SK-N-SH (cell line): Measurements from ENCODE around the gene PBX2. TPM values are rescaled to one million over a fixed set of nuclear protein-coding genes. Genes with fewer than 3 reads are reported as not detected.

Source experiments
- CTCF ChIA-PET: fragments of 300-600, 350-600 bp; formaldehyde crosslinking; extraction: SDS; loops from one replicate; lab custom pipeline; 2021; lab: Yijun Ruan, JAX
- POLR2A ChIA-PET: fragments of 350-600 bp; sonication (Branson Sonifier 250); formaldehyde crosslinking; extraction: SDS; loops from one replicate; lab custom pipeline; 2020; ENCODE audit warnings: antibody characterized with exemption, inconsistent platforms; lab: Yijun Ruan, JAX
- DNase-seq: peaks from one replicate; pipeline ENCODE4 v3.0.0; 2012
- H2AFZ ChIP-seq: fragments of 200-600 bp; sonication (generic); 2 replicates; pipeline ENCODE4 v1.8.1; 2016; ENCODE audit warnings: antibody characterized with exemption, mild to moderate bottlenecking, low read depth
- H3F3A ChIP-seq: fragments of 200-600 bp; sonication (generic); replicated peaks from 2 replicates; pipeline ENCODE3; 2016; ENCODE audit warnings: antibody characterized with exemption, mild to moderate bottlenecking; ENCODE audit not compliant: insufficient read depth
- H3K27ac ChIP-seq, 2 experiments: fragments of 200-500 bp in 1 of 2; fragments of 200-600 bp in 1 of 2; sonication (Bioruptor generic) in 1 of 2; sonication (generic), shearing (Covaris generic) in 1 of 2; 2 replicates each; pipeline versions ENCODE4 v1.5.1 to v1.6.1; 2014 to 2016; ENCODE audit warnings: low read depth in 2 of 2, inconsistent platforms in 1 of 2, low read length in 1 of 2, mild to moderate bottlenecking in 1 of 2, mixed read lengths in 1 of 2
- H3K27me3 ChIP-seq: fragments of 200-600 bp; sonication (generic), shearing (Covaris generic); 2 replicates; pipeline ENCODE4 v1.6.1; 2016; ENCODE audit warnings: mixed run types; ENCODE audit not compliant: insufficient read depth
- H3K36me3 ChIP-seq, 2 experiments: fragments of 200-500 bp in 1 of 2; fragments of 200-600 bp in 1 of 2; sonication (Bioruptor generic) in 1 of 2; sonication (generic) in 1 of 2; replicated peaks in 1 of 2; 2 replicates each; pipeline versions ENCODE3 to v1.5.1; 2014 to 2016; ENCODE audit warnings: low read length in 1 of 2, mild to moderate bottlenecking in 1 of 2; ENCODE audit not compliant: insufficient read depth in 2 of 2, control insufficient read depth in 1 of 2
- H3K4me1 ChIP-seq, 2 experiments: fragments of 200-500 bp in 1 of 2; fragments of 200-600 bp in 1 of 2; sonication (Bioruptor generic) in 1 of 2; sonication (generic), shearing (Covaris generic) in 1 of 2; 2 replicates each; pipeline versions ENCODE4 v1.5.1 to v1.6.1; 2014 to 2016; ENCODE audit warnings: low read depth in 1 of 2, low read length in 1 of 2, mixed run types in 1 of 2; ENCODE audit not compliant: insufficient read depth in 2 of 2, control insufficient read depth in 1 of 2
- H3K4me2 ChIP-seq: fragments of 200-600 bp; sonication (generic), shearing (Covaris generic); 2 replicates; pipeline ENCODE4 v1.6.1; 2017; ENCODE audit warnings: mixed run types
- H3K4me3 ChIP-seq, 2 experiments: fragments of 200-500 bp in 1 of 2; fragments of 200-600 bp in 1 of 2; sonication (Bioruptor generic) in 1 of 2; sonication (generic), shearing (Covaris generic) in 1 of 2; 2 replicates each; pipeline versions ENCODE4 v1.5.1 to v1.8.1; 2014 to 2016; ENCODE audit warnings: low read depth in 2 of 2, inconsistent platforms in 1 of 2, low read length in 1 of 2, mild to moderate bottlenecking in 1 of 2, mixed read lengths in 1 of 2, moderate library complexity in 1 of 2
- H3K79me2 ChIP-seq: fragments of 200-600 bp; sonication (generic); 2 replicates; pipeline ENCODE4 v1.8.1; 2017; ENCODE audit warnings: mild to moderate bottlenecking; ENCODE audit not compliant: insufficient read depth
- H3K9ac ChIP-seq: fragments of 200-600 bp; sonication (generic); 2 replicates; pipeline ENCODE4 v1.6.1; 2017; ENCODE audit warnings: mixed run types
- H3K9me2 ChIP-seq: fragments of 200-600 bp; sonication (generic); 2 replicates; pipeline ENCODE4 v1.6.1; 2017; ENCODE audit warnings: mixed run types
- H3K9me3 ChIP-seq: fragments of 200-600 bp; sonication (generic); 2 replicates; pipeline ENCODE4 v1.6.1; 2017; ENCODE audit warnings: mixed run types, mild to moderate bottlenecking, moderate library complexity
- H4K20me1 ChIP-seq: fragments of 200-600 bp; sonication (generic); 2 replicates; pipeline ENCODE4 v1.6.1; 2017; ENCODE audit warnings: mild to moderate bottlenecking, mixed run types; ENCODE audit not compliant: insufficient read depth
- ELF1 ChIP-seq: IDR thresholded peaks from 2 replicates; pipeline ENCODE4 v1.4.0; 2012
- FOSL2 ChIP-seq: IDR thresholded peaks from 2 replicates; pipeline ENCODE4 v1.4.0; 2012; ENCODE audit warnings: low read depth, mild to moderate bottlenecking, moderate library complexity, borderline replicate concordance
- GABPA ChIP-seq: IDR thresholded peaks from 2 replicates; pipeline ENCODE4 v1.4.0; 2012; ENCODE audit warnings: low read depth, mild to moderate bottlenecking
- IRF3 ChIP-seq: fragments of 150-350 bp; IDR thresholded peaks from 2 replicates; pipeline ENCODE4 v1.6.1; 2016; ENCODE audit warnings: mild to moderate bottlenecking, low read depth, low read length
- POLR2AphosphoS5 ChIP-seq: IDR thresholded peaks from 2 replicates; pipeline ENCODE4 v1.6.1; 2012; ENCODE audit warnings: low read depth, low read length
- RFX5 ChIP-seq: IDR thresholded peaks from 2 replicates; pipeline ENCODE4 v1.6.1; 2012; ENCODE audit warnings: mild to moderate bottlenecking, improper control_type of control experiment, low read length
- TAF1 ChIP-seq: IDR thresholded peaks from 2 replicates; pipeline ENCODE4 v1.6.1; 2012; ENCODE audit warnings: low read depth, mild to moderate bottlenecking, low read length, moderate library complexity, borderline replicate concordance
- TCF12 ChIP-seq: IDR thresholded peaks from 2 replicates; pipeline ENCODE4 v1.4.0; 2012
- USF1 ChIP-seq: IDR thresholded peaks from 2 replicates; pipeline ENCODE4 v1.4.0; 2012; ENCODE audit warnings: low read depth, borderline replicate concordance
- whole genome bisulfite sequencing: methylation state at CpG from one replicate; pipeline ENCODE4 v1.1.6; 2017; ENCODE audit warnings: low lambda C conversion rate; 5-methylcytosine and 5-hydroxymethylcytosine counted together
- polyA plus RNA-seq, 3 experiments: library from polyadenylated mRNA; depleted of rRNA; stranded (reverse); fragments of >200 nt; gene quantifications; 2 replicates each; pipeline ENCODE4 v1.2.3, GENCODE V29; 2012
- TF ChIP-seq, protein P1 (sequence below): IDR thresholded peaks from 2 replicates; pipeline ENCODE4 v1.4.0; 2012; ENCODE audit warnings: low read depth, borderline replicate concordance
- TF ChIP-seq, protein P2 (sequence below): IDR thresholded peaks from 2 replicates; pipeline ENCODE4 v1.6.1; 2012; ENCODE audit warnings: mild to moderate bottlenecking, low read depth, low read length, moderate library complexity
- TF ChIP-seq, protein P3 (sequence below): IDR thresholded peaks from 2 replicates; pipeline ENCODE4; 2012
- TF ChIP-seq, protein P4 (sequence below): IDR thresholded peaks from 2 replicates; pipeline ENCODE4 v1.4.0; 2012; ENCODE audit warnings: low read depth

Gene PBX2
- polyA plus RNA-seq, 1 of the 3 experiments (the other 2 are of a cell fraction): 74.5 TPM

DNA sequence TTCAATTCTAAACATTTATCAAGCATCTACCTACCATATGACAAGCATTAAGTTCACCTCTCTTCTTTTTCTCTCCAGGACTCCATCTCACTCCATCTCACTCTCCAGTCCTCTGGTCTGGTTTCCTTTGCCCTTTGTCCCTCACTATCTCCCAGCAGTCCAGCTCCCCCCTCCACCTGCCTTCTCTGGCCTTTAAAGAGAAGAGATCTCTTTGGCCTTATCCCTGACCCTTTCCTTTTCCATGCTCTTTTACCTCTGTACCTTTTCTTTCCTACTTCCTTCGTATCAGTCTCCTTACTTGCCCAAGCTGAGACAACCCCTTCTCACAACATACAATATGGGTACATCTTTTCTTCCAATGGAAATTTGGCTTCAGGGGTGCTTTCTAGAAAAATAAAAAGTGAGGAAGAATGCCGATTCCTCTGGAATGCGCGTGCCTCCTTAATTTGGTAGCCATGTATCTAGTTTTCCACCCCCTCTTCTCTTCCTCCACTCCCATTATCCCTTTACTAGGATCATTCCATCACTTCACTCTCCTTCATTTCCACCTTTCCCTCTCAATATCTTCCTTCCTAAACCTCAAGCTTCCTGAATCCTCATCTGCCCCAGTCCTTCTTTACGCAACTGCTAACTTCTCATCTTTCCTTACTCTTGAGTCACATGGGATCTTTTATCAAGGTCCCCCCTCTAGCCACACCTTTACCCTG is 13.4 kb downstream of the PBX2 start:
- Histone ChIP-seq H2AFZ (peak overlapping the region; percentile 88), H3K4me1 (peaks cover 12 to 40% of the 10 kb centered on the region in 2 experiments; a peak in 3 of 4 replicates), H3K9me3 (no peaks in the 10 kb centered on the region), H3F3A (peaks cover 13% of the 10 kb centered on the region), H3K9me2 (no peaks in the 10 kb centered on the region), H3K27me3 (no peaks in the 10 kb centered on the region)
- POLR2A ChIA-PET: interaction anchor here (0.7 to 4.1 kb wide), 8 partner anchors 13 to 795 kb away, joined by 3 to 22 read pairs (median 6); partner anchors contain the start of genes ATF6B, FKBPL, GPANK1 and PBX2
- peak; percentile 10; the same call in 1 of the 2 replicates for TF ChIP-seq USF1
- TF ChIP-seq, protein P1, sequence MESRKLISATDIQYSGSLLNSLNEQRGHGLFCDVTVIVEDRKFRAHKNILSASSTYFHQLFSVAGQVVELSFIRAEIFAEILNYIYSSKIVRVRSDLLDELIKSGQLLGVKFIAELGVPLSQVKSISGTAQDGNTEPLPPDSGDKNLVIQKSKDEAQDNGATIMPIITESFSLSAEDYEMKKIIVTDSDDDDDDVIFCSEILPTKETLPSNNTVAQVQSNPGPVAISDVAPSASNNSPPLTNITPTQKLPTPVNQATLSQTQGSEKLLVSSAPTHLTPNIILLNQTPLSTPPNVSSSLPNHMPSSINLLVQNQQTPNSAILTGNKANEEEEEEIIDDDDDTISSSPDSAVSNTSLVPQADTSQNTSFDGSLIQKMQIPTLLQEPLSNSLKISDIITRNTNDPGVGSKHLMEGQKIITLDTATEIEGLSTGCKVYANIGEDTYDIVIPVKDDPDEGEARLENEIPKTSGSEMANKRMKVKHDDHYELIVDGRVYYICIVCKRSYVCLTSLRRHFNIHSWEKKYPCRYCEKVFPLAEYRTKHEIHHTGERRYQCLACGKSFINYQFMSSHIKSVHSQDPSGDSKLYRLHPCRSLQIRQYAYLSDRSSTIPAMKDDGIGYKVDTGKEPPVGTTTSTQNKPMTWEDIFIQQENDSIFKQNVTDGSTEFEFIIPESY: no peak
- TF ChIP-seq, all 33 proteins: peak for 1
- DNase-seq: no peak
- H3K27ac ChIP-seq: peak overlapping the region; percentile 98 to 99
- H3K4me3 ChIP-seq: peak overlapping the region; percentile 84 to 99
- peaks cover 9 to 12% of the 10 kb centered on the region in 2 experiments for H3K36me3 ChIP-seq
- peak overlapping the region; percentile 81 for H3K4me2 ChIP-seq
- no peaks in the 10 kb centered on the region for H4K20me1 ChIP-seq
- H3K79me2 ChIP-seq: peaks cover 53% of the 10 kb centered on the region
- H3K9ac ChIP-seq: peak overlapping the region; percentile 84
- CTCF ChIA-PET: interaction anchor here (0.7 to 1.6 kb wide), 4 partner anchors 10 to 129 kb away, joined by 3 to 4 read pairs (median 4); partner anchors contain the start of gene EGFL8
- 5% methylated on average over 5 of the region's 5 CpGs for WGBS

DNA sequence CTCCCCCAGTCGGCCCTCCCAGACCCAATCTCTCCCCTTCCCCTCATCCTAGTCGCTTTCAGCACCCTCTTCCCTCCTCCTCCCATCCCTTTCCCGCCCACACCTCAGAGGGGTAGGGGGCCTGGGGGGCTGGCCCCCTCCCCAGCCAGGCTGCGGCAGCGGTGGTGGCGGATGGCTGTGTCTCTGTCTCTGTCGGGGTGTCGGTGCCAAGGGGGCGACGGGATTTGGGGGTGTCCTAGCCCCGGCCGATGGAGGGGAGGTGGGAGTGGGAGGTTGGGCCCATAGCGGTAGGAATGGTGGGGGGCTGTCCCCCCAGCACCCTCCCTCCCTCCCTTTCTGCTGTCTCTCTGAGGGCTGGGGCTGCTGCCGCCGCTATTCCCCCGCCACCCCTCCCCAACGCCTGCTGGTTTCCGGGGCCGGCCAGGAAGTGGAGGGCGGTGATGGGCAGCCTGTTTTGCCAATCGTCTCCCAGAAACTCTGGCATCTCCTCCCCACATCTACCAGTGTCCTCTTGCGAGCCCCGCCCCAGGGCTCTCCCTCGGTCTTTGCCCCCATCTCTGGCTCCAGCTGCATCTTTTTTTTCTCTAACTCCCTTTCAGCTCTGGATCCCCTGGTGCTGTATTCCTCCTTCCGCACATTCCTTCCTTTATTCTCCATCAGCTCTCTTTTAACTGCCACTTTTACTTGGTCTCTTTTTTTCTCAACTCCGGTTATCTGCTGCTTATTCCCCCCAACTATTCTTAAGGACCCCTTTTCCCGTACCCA is 14.1 kb downstream of the PBX2 start, which contains the start of gene AGPAT1:
AGPAT1 (minus strand) TSS at position 374 of the 765 bp plus-strand sequence. CDS start 4,588 bp downstream, outside the sequence.
- under 1% methylated on average over 18 of the region's 27 CpGs for WGBS
- no peaks in the 10 kb centered on the region for H3K9me3 ChIP-seq
- POLR2A ChIA-PET: interaction anchor here (0.7 to 4.1 kb wide), 5 partner anchors 14 to 511 kb away, joined by 3 to 22 read pairs (median 5); partner anchors contain the start of genes ATF6B, FKBPL, GPANK1 and PBX2
- peak; percentile 97 for DNase-seq
- H3K9me2 ChIP-seq: no peaks in the 10 kb centered on the region
- H3K4me3 ChIP-seq: peak within 1 kb of the TSS; percentile 84 to 99
- no peaks in the 10 kb centered on the region for H4K20me1 ChIP-seq
- H3F3A ChIP-seq: peaks cover 13% of the 10 kb centered on the region
- H3K4me1 ChIP-seq: peaks cover 12 to 40% of the 10 kb centered on the region in 2 experiments; a peak in 3 of 4 replicates
- CTCF ChIA-PET: interaction anchor here (0.7 to 1.6 kb wide), 4 partner anchors 10 to 128 kb away, joined by 3 to 4 read pairs (median 4); partner anchors contain the start of gene EGFL8
- peaks cover 3 to 12% of the 10 kb centered on the region in 2 experiments for H3K36me3 ChIP-seq
- peak within 1 kb of the TSS; percentile 88 for H2AFZ ChIP-seq
- no peaks in the 10 kb centered on the region for H3K27me3 ChIP-seq
- peak within 1 kb of the TSS; percentile 81 for H3K4me2 ChIP-seq
- peaks cover 55% of the 10 kb centered on the region for H3K79me2 ChIP-seq
- peak within 1 kb of the TSS; percentile 98 to 99 for H3K27ac ChIP-seq
- H3K9ac ChIP-seq: peak within 1 kb of the TSS; percentile 84
- TF ChIP-seq FOSL2 (no peak), IRF3 (peak; percentile 46), TAF1 (peak; percentile 70), ELF1 (peak; percentile 61; the same call in 1 of the 2 replicates), POLR2AphosphoS5 (peak; percentile 83), GABPA (peak; percentile 91), RFX5 (peak; percentile 34; the same call in 1 of the 2 replicates), TCF12 (0 out of 2 replicates have a peak, but pooled peaks have one; percentile 12)
- TF ChIP-seq, protein P2, sequence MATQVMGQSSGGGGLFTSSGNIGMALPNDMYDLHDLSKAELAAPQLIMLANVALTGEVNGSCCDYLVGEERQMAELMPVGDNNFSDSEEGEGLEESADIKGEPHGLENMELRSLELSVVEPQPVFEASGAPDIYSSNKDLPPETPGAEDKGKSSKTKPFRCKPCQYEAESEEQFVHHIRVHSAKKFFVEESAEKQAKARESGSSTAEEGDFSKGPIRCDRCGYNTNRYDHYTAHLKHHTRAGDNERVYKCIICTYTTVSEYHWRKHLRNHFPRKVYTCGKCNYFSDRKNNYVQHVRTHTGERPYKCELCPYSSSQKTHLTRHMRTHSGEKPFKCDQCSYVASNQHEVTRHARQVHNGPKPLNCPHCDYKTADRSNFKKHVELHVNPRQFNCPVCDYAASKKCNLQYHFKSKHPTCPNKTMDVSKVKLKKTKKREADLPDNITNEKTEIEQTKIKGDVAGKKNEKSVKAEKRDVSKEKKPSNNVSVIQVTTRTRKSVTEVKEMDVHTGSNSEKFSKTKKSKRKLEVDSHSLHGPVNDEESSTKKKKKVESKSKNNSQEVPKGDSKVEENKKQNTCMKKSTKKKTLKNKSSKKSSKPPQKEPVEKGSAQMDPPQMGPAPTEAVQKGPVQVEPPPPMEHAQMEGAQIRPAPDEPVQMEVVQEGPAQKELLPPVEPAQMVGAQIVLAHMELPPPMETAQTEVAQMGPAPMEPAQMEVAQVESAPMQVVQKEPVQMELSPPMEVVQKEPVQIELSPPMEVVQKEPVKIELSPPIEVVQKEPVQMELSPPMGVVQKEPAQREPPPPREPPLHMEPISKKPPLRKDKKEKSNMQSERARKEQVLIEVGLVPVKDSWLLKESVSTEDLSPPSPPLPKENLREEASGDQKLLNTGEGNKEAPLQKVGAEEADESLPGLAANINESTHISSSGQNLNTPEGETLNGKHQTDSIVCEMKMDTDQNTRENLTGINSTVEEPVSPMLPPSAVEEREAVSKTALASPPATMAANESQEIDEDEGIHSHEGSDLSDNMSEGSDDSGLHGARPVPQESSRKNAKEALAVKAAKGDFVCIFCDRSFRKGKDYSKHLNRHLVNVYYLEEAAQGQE: no peak
- TF ChIP-seq, protein P3, sequence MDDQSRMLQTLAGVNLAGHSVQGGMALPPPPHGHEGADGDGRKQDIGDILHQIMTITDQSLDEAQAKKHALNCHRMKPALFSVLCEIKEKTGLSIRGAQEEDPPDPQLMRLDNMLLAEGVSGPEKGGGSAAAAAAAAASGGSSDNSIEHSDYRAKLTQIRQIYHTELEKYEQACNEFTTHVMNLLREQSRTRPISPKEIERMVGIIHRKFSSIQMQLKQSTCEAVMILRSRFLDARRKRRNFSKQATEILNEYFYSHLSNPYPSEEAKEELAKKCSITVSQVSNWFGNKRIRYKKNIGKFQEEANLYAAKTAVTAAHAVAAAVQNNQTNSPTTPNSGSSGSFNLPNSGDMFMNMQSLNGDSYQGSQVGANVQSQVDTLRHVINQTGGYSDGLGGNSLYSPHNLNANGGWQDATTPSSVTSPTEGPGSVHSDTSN: peak; percentile 100
- TF ChIP-seq, protein P4, sequence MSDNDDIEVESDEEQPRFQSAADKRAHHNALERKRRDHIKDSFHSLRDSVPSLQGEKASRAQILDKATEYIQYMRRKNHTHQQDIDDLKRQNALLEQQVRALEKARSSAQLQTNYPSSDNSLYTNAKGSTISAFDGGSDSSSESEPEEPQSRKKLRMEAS: peak; percentile 38; the same call in 1 of the 2 replicates
